K562 (cell line): ENCODE data around the gene FAM171A1. TPM values are rescaled to one million over a fixed set of nuclear protein-coding genes. Genes with fewer than 3 reads are reported as not detected.

Experiments used
- ATAC-seq: fragments of 200-7000 bp; cut with Tn5 transposase; 3 replicates; pipeline ENCODE4 v1.9.1; 2020; ENCODE audit warnings: moderate library complexity
- BruUV-seq: library from RNA; stranded (reverse); fragments of 400-500 nt; replicated peaks from 2 replicates; lab custom pipeline; 2021; lab: Mats Ljungman, UMichigan
- CTCF ChIA-PET: fragments of 300-600 bp; formaldehyde crosslinking; extraction: SDS; loops from one replicate; lab custom pipeline; 2021; ENCODE audit warnings: low intra/inter-chr PET ratio; lab: Yijun Ruan, JAX
- POLR2A ChIA-PET: fragments of 300-600, 350-650 bp; sonication (Branson Sonifier 250); formaldehyde crosslinking; extraction: SDS; loops from one replicate; lab custom pipeline; 2021; ENCODE audit warnings: antibody characterized with exemption, inconsistent platforms; lab: Yijun Ruan, JAX
- DNase-seq, 4 experiments: peaks; one replicate each; pipeline versions ENCODE4 v3.0.0 to v3.0.0-alpha.2; 2011 to 2018; ENCODE audit warnings: low spot score in 3 of 4, mixed read lengths in 3 of 4; ENCODE audit errors: extremely low read depth in 1 of 4
- FAIRE-seq: peaks from 2 replicates; lab custom pipeline; 2011; peaks lifted over from hg19 to GRCh38; lab: Jason Lieb, UNC
- H2AFZ ChIP-seq: 2 replicates; pipeline ENCODE4 v1.6.0; 2011; ENCODE audit warnings: low read depth, low read length, control low read depth, inconsistent platforms
- H3K27ac ChIP-seq: fragments of 200-600 bp; 3 replicates; pipeline ENCODE4 v1.8.0; 2011; ENCODE audit warnings: low read depth, mild to moderate bottlenecking, control low read depth, inconsistent platforms, low read length, moderate library complexity, mixed read lengths; ENCODE audit errors: extremely low read depth
- H3K27me3 ChIP-seq, 2 experiments: fragments of 300-600 bp in 1 of 2; 2 replicates in 1 of 2; 3 replicates in 1 of 2; pipeline versions ENCODE4 v1.6.0 to v1.8.0; 2011; ENCODE audit warnings: inconsistent platforms in 2 of 2, low read length in 2 of 2, mild to moderate bottlenecking in 1 of 2, mixed read lengths in 1 of 2, moderate library complexity in 1 of 2; ENCODE audit not compliant: control insufficient read depth in 2 of 2, insufficient read depth in 2 of 2
- H3K36me3 ChIP-seq: fragments of 300-600 bp; 3 replicates; pipeline ENCODE4 v1.8.0; 2011; ENCODE audit warnings: mild to moderate bottlenecking, low read length, inconsistent platforms; ENCODE audit not compliant: control insufficient read depth, insufficient read depth
- H3K4me1 ChIP-seq, 2 experiments: fragments of 200-600 bp in 1 of 2; replicated peaks in 1 of 2; 2 replicates in 1 of 2; 3 replicates in 1 of 2; pipeline versions ENCODE4 v1.5.1 to v1.8.0; 2011; ENCODE audit warnings: inconsistent platforms in 2 of 2, low read length in 2 of 2, mild to moderate bottlenecking in 1 of 2, mixed read lengths in 1 of 2, moderate library complexity in 1 of 2; ENCODE audit not compliant: control insufficient read depth in 2 of 2, insufficient read depth in 2 of 2
- H3K4me2 ChIP-seq: 2 replicates; pipeline ENCODE4 v1.6.1; 2011; ENCODE audit warnings: low read length, control low read depth, inconsistent platforms, mixed read lengths; ENCODE audit not compliant: insufficient read depth
- H3K4me3 ChIP-seq: fragments of 200-600 bp; sonication (generic), shearing (Covaris generic); 2 replicates; pipeline ENCODE4 v1.5.1; 2016; ENCODE audit warnings: control low read depth, inconsistent platforms
- H3K79me2 ChIP-seq: fragments of 200-600 bp; 3 replicates; pipeline ENCODE4 v1.8.0; 2011; ENCODE audit warnings: low read length, inconsistent platforms; ENCODE audit not compliant: control insufficient read depth, insufficient read depth
- H3K9ac ChIP-seq, 2 experiments: 2 replicates each; pipeline versions ENCODE4 v1.6.0 to v1.6.1; 2011; ENCODE audit warnings: low read depth in 2 of 2, low read length in 2 of 2, control low read depth in 1 of 2, inconsistent platforms in 1 of 2, mild to moderate bottlenecking in 1 of 2, mixed read lengths in 1 of 2; ENCODE audit not compliant: insufficient read depth in 1 of 2
- H3K9me1 ChIP-seq: one replicate; pipeline ENCODE4 v1.6.0; 2011; ENCODE audit warnings: inconsistent platforms, mild to moderate bottlenecking, low read length, moderate library complexity; ENCODE audit not compliant: control insufficient read depth, insufficient read depth
- H3K9me3 ChIP-seq: replicated peaks from 2 replicates; pipeline ENCODE4 v1.5.1; 2011; ENCODE audit warnings: low read depth, low read length, inconsistent platforms; ENCODE audit not compliant: control insufficient read depth, insufficient read depth
- H4K20me1 ChIP-seq: replicated peaks from 2 replicates; pipeline ENCODE4 v1.6.1; 2011; ENCODE audit warnings: low read length, inconsistent platforms, mixed read lengths; ENCODE audit not compliant: control insufficient read depth, insufficient read depth
- BRF2 ChIP-seq: IDR thresholded peaks from 3 replicates; pipeline ENCODE4 v1.6.1; 2011; ENCODE audit warnings: borderline replicate concordance, mild to moderate bottlenecking; ENCODE audit not compliant: insufficient read length, insufficient read depth
- CREM ChIP-seq: IDR thresholded peaks from 2 replicates; pipeline ENCODE4 v1.6.1; 2014; ENCODE audit warnings: antibody characterized with exemption, low read depth
- E2F1 ChIP-seq: sonication (generic); formaldehyde crosslinking; IDR thresholded peaks from 2 replicates; pipeline ENCODE4 v1.8.1; 2023; ENCODE audit warnings: mild to moderate bottlenecking, missing genetic modification reagents, moderate library complexity
- FOXK1 ChIP-seq: sonication (generic); formaldehyde crosslinking; IDR thresholded peaks from 2 replicates; pipeline ENCODE4 v1.8.0; 2022; ENCODE audit warnings: missing genetic modification reagents, mild to moderate bottlenecking, borderline replicate concordance
- GABPB1 ChIP-seq: sonication (generic); formaldehyde crosslinking; IDR thresholded peaks from 2 replicates; pipeline ENCODE4 v1.8.0; 2022; ENCODE audit warnings: mild to moderate bottlenecking, missing genetic modification reagents
- HEY1 ChIP-seq: fragments of 250-450 bp; sonication (Bioruptor Pico); IDR thresholded peaks from 2 replicates; pipeline ENCODE4 v1.5.0; 2020; ENCODE audit warnings: mild to moderate bottlenecking, moderate library complexity, borderline replicate concordance
- HNRNPK ChIP-seq: fragments of 200-400 bp; formaldehyde crosslinking; IDR thresholded peaks from one replicate; pipeline ENCODE4 v1.6.1; 2018; ENCODE audit warnings: mild to moderate bottlenecking, low read depth, low read length; ENCODE audit not compliant: poor library complexity, severe bottlenecking
- ID3 ChIP-seq, 2 experiments: fragments of 250-450 bp in 1 of 2; fragments of 450-650 bp in 1 of 2; sonication (Bioruptor Pico) in 1 of 2; IDR thresholded peaks; 2 replicates each; pipeline versions ENCODE4 v1.6.1 to v1.8.0; 2016 to 2021; ENCODE audit warnings: mild to moderate bottlenecking in 2 of 2, moderate library complexity in 2 of 2, missing compliant biosample characterization in 1 of 2, missing genetic modification characterization in 1 of 2
- MYBL2 ChIP-seq, 2 experiments: fragments of 450-650 bp in 1 of 2; sonication (generic) in 1 of 2; formaldehyde crosslinking in 1 of 2; IDR thresholded peaks; 2 replicates each; pipeline versions ENCODE4 v1.6.1 to v1.8.1; 2017 to 2022; ENCODE audit warnings: borderline replicate concordance in 1 of 2, inconsistent platforms in 1 of 2, low read depth in 1 of 2, mild to moderate bottlenecking in 1 of 2, missing genetic modification reagents in 1 of 2, moderate library complexity in 1 of 2
- NONO ChIP-seq, 2 experiments: fragments of 200-400 bp in 1 of 2; fragments of 450-650 bp in 1 of 2; formaldehyde crosslinking in 1 of 2; IDR thresholded peaks; 2 replicates each; pipeline ENCODE4 v1.6.1; 2017; ENCODE audit warnings: low read depth in 2 of 2, mild to moderate bottlenecking in 2 of 2, moderate library complexity in 2 of 2, low read length in 1 of 2
- RNF2 ChIP-seq: sonication (generic); IDR thresholded peaks from 2 replicates; pipeline ENCODE4 v1.6.1; 2016
- SP1 ChIP-seq: sonication (generic); formaldehyde crosslinking; IDR thresholded peaks from 2 replicates; pipeline ENCODE4 v1.8.1; 2022; ENCODE audit warnings: mild to moderate bottlenecking, missing genetic modification reagents
- TCFL5 ChIP-seq: fragments of 250-450 bp; sonication (Bioruptor Pico); conservative IDR thresholded peaks from 2 replicates; pipeline ENCODE4 v1.6.1; 2021; ENCODE audit warnings: mild to moderate bottlenecking, moderate library complexity, matching md5 sums
- TEAD1 ChIP-seq, 2 experiments: fragments of 450-650 bp in 1 of 2; sonication (generic) in 1 of 2; formaldehyde crosslinking; IDR thresholded peaks; 2 replicates each; pipeline versions ENCODE4 v1.4.0 to v1.8.0; 2020 to 2022; ENCODE audit warnings: mild to moderate bottlenecking in 2 of 2, missing genetic modification reagents in 1 of 2
- WHSC1 ChIP-seq: IDR thresholded peaks from one replicate; pipeline ENCODE4 v1.6.1; 2012; ENCODE audit warnings: low read length, control low read depth, inconsistent platforms
- ZBED1 ChIP-seq: IDR thresholded peaks from 2 replicates; pipeline ENCODE4 v1.6.1; 2014
- WGBS: fragments of 100-300 bp; shearing (Covaris generic); methylation state at CpG from one replicate; pipeline ENCODE4 v1.1.6; 2016; ENCODE audit warnings: low coverage, mixed read lengths; ENCODE audit not compliant: insufficient coverage; ENCODE audit errors: missing lambda C conversion rate; 5-methylcytosine and 5-hydroxymethylcytosine counted together
- in situ Hi-C: fragments of 300-500 bp; cut with MboI; formaldehyde crosslinking; loops from 4 replicates; pipeline ENCODE4 v1.15.0; 2018; ENCODE audit warnings: inconsistent platforms, mixed read lengths
- intact Hi-C: fragments of 100-400 bp; cut with micrococcal nuclease; formaldehyde crosslinking; loops from 2 replicates; pipeline ENCODE4 v1.14.2; 2022
- polyA plus RNA-seq, 8 experiments: library from polyadenylated mRNA; depleted of rRNA in 4 of 8; stranded (reverse) in 5 of 8; unstranded in 3 of 8; fragments of >200 nt; fragmentation: Nextera tagmentation in 2 of 8; fragmentation: Illumina TruSeq in 1 of 8; extraction: Ambion mirVana in 2 of 8; extraction: Trizol in 1 of 8; gene quantifications; 2 replicates each; pipeline versions ENCODE4 v1.2.1 to v1.2.3, GENCODE V29; 2011 to 2014; ENCODE audit warnings: inconsistent platforms in 1 of 8, missing spikeins in 1 of 8
- total RNA-seq, 7 experiments: library from RNA; depleted of rRNA in 6 of 7; stranded (reverse); fragments of >200 nt in 6 of 7; fragmentation: Illumina TruSeq in 2 of 7; extraction: Trizol in 2 of 7; gene quantifications; 2 replicates each; pipeline versions ENCODE4 v1.2.1 to v1.2.3, GENCODE V29; 2011 to 2021; ENCODE audit warnings: low replicate concordance in 1 of 7

The FAM171A1 gene
- total and polyA plus RNA-seq, 9 of the 15 experiments (the other 6 are each of a cell fraction or from before 2014, with no cell fraction given), result 0.51 to 8.2 (median 4.8) TPM

- no peak for TF ChIP-seq WHSC1
- no peak for TF ChIP-seq MYBL2 (IDR thresholded peaks at IDR 0.05; ENCODE audit: low read depth)
- TF ChIP-seq MYBL2 (CRISPR knock-in tag; IDR thresholded peaks at IDR 0.05; ENCODE audit: borderline replicate concordance), result no peak
Observed at GRCh38 chr10:15352201-15352600, 18.9 kb downstream of the FAM171A1 start (continued).

- no peak overlapping the region for H2AFZ ChIP-seq
- H3K36me3 ChIP-seq, result no peaks in the 10 kb centered on the region
- 0 out of 2 replicates have a peak, but pooled peaks cover 3% of the 10 kb centered on the region for H4K20me1 ChIP-seq
- no peaks in the 10 kb centered on the region for H3K9me1 ChIP-seq
- ATAC-seq (no peak), FAIRE-seq (no peak), DNase-seq (no peak)
- H3K4me3 ChIP-seq, result no peak overlapping the region
- H3K9me3 ChIP-seq, result no peaks in the 10 kb centered on the region
- no peak overlapping the region for H3K9ac ChIP-seq
- intact Hi-C loops, result no loop called here
- H3K27ac ChIP-seq, result no peak overlapping the region
- ChIA-PET CTCF (interaction anchor here (0.5 kb wide), 1 partner anchor 21 kb away, joined by 3 read pairs; no protein-coding TSS in a partner anchor), POLR2A (interaction anchor here (0.9 to 1.3 kb wide), 2 partner anchors 9 to 12 kb away, joined by 3 to 4 read pairs; no protein-coding TSS in a partner anchor)
- peaks cover 0 to 2% of the 10 kb centered on the region in 2 experiments; a peak in 2 of 5 replicates for H3K4me1 ChIP-seq
- WGBS, result 10% methylated on average over 12 of the region's 12 CpGs
- in situ Hi-C loops, result no loop called here
- H3K27me3 ChIP-seq, result peaks cover 4 to 26% of the 10 kb centered on the region in 2 experiments; a peak in 4 of 5 replicates
- no peaks in the 10 kb centered on the region for H3K79me2 ChIP-seq
- no peak overlapping the region for H3K4me2 ChIP-seq
- BruUV-seq, result no TSS peak
- TF ChIP-seq WHSC1 (no peak), E2F1 (no peak), HEY1 (CRISPR knock-in tag) (no peak), NONO (IDR thresholded peaks at IDR 0.05; ENCODE audit: low read depth in 2 of 2, low read length in 1 of 2) (no peak), GABPB1 (no peak), SP1 (CRISPR knock-in tag) (no peak), HNRNPK (no peak), TCFL5 (CRISPR knock-in tag) (no peak), RNF2 (no peak), FOXK1 (CRISPR knock-in tag) (no peak), ZBED1 (no peak), BRF2 (no peak), CREM (no peak), ID3 (CRISPR knock-in tag; IDR thresholded peaks at IDR 0.05) (no peak), ID3 (tag; IDR thresholded peaks at IDR 0.05) (no peak), TEAD1 (CRISPR knock-in tag; IDR thresholded peaks at IDR 0.05) (no peak)
Observed at GRCh38 chr10:15351099-15351820, 19.8 kb downstream of the FAM171A1 start.
